A673 (cell line): ENCODE measurements around the gene ATP8A1.

ENCODE experiments used
- CTCF ChIP-seq: fragments of 300-800, 200-600 bp; sonication (generic); conservative IDR thresholded peaks from 2 replicates; pipeline ENCODE4 v1.5.1; 2017; ENCODE audit warnings: low read depth, mild to moderate bottlenecking, antibody characterized with exemption, low read length, moderate library complexity, mixed read lengths
- EZH2 ChIP-seq: fragments of 200-600 bp; sonication (generic); IDR thresholded peaks from 2 replicates; pipeline ENCODE4 v1.6.1; 2017; ENCODE audit warnings: borderline replicate concordance, low read depth, mild to moderate bottlenecking, mixed read lengths, antibody characterized with exemption, low read length; ENCODE audit not compliant: poor library complexity, severe bottlenecking

GRCh38 chr4:42646999-42647541 is 9.8 kb downstream of the ATP8A1 start:
- TF ChIP-seq CTCF (no peak), EZH2 (no peak)
